ENCODE measurements around the gene RTL3.

- TF ChIP-seq POLR2A (IDR thresholded peaks at IDR 0.05) (no peak), CTCF (IDR thresholded peaks at IDR 0.05 in 4 of 5, conservative IDR thresholded peaks at IDR 0.05 in 1 of 5) (no peak)
These were observed 33.9 kb upstream of the RTL3 start for GRCh38 chrX:78693012-78693411.

Measured in gastrocnemius medialis (tissue), 4 donors.